Upper lobe of right lung (tissue), 1 donor: ENCODE measurements around the gene SELENOV. TPM values are rescaled to one million over a fixed set of nuclear protein-coding genes. Genes with fewer than 3 reads are reported as not detected.
A peak's percentile ranks its signal among the peaks of the same experiment; 100 is the strongest.

Experiments used
- ATAC-seq: fragments of 200-7000 bp; cut with Tn5 transposase; one replicate; pipeline ENCODE4 v1.9.1; 2020; ENCODE audit warnings: mild to moderate bottlenecking, moderate library complexity
- DNase-seq: peaks from one replicate; pipeline ENCODE4 v3.0.0-alpha.2; 2020
- H3K27ac ChIP-seq: fragments of 200-600 bp; one replicate; pipeline ENCODE4 v1.8.0; 2022
- H3K27me3 ChIP-seq: fragments of 200-600 bp; one replicate; pipeline ENCODE4 v1.8.0; 2022; ENCODE audit warnings: mild to moderate bottlenecking
- H3K36me3 ChIP-seq: fragments of 200-600 bp; one replicate; pipeline ENCODE4 v1.8.0; 2022
- H3K4me1 ChIP-seq: fragments of 200-600 bp; one replicate; pipeline ENCODE4 v1.8.0; 2022
- H3K4me3 ChIP-seq: fragments of 200-600 bp; one replicate; pipeline ENCODE4 v1.8.0; 2022; ENCODE audit warnings: mild to moderate bottlenecking
- H3K9me3 ChIP-seq: fragments of 200-600 bp; one replicate; pipeline ENCODE4 v1.8.0; 2022
- CTCF ChIP-seq: fragments of 200-600 bp; IDR thresholded peaks from one replicate; pipeline ENCODE4 v1.8.0; 2022; ENCODE audit warnings: antibody characterized with exemption
- intact Hi-C: fragments of 100-400 bp; cut with DNase I; formaldehyde crosslinking; loops from one replicate; pipeline ENCODE4 v1.11.0; 2022
- total RNA-seq: library from RNA; stranded (reverse); fragmentation: NEBNext Ultra II Directional; extraction: Animal tissue kit (Norgen Biotek cat#: 25700); gene quantifications from one replicate; pipeline ENCODE4 v1.2.1, GENCODE V29; 2021
- donor health status: DM: no; HTN: yes; CAD: no; lungs with severe emphysema.

Gene SELENOV
- total RNA-seq, 1 donor from 2014 or later: not detected

GRCh38 chr19:39555883-39556282, 40.9 kb downstream of the SELENOV start:
- no peak overlapping the region for H3K27ac ChIP-seq
- H3K9me3 ChIP-seq: no peaks in the 10 kb centered on the region
- ATAC-seq: no peak
- DNase-seq: no peak
- H3K4me1 ChIP-seq: peaks cover 8% of the 10 kb centered on the region
- no peaks in the 10 kb centered on the region for H3K27me3 ChIP-seq
- H3K36me3 ChIP-seq: no peaks in the 10 kb centered on the region
- no peak for TF ChIP-seq CTCF
- intact Hi-C loops: loop anchor here (10.0 kb wide), 1 partner anchor 119 kb away; no protein-coding TSS in a partner anchor
- no peak overlapping the region for H3K4me3 ChIP-seq

GRCh38 chr19:39557811-39558623, 43.1 kb downstream of the SELENOV start:
- no peak overlapping the region for H3K4me3 ChIP-seq
- H3K36me3 ChIP-seq: no peaks in the 10 kb centered on the region
- no peak overlapping the region for H3K27ac ChIP-seq
- no peaks in the 10 kb centered on the region for H3K27me3 ChIP-seq
- ATAC-seq (peak; percentile 80), DNase-seq (no peak)
- no peaks in the 10 kb centered on the region for H3K9me3 ChIP-seq
- TF ChIP-seq CTCF: no peak
- peaks cover 8% of the 10 kb centered on the region for H3K4me1 ChIP-seq
- intact Hi-C loops: loop anchor here (10.0 kb wide), 1 partner anchor 117 kb away; no protein-coding TSS in a partner anchor

DNA sequence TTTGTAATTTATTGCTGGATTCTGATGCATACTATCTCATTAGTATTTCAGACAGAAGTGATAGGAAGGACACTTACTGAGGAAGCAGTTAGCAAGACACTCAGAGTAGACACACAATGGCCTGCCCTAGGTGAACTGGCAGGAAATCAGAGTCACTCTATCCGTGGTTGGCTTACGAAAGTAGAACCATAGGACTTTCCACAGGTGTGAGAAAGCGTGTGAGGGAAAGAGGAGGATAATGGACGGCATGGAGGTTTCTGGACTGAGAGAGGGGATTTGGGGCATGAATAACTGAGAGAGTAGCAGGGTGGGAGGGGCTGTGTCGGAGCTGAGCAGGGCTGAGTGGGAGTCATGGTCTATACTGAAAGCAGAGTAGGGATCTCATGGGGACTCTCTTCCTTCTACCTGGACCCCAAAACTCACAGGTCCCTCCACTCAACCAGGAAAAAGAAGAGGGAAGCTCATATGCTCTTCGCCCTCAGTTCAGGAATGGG, 43.7 kb downstream of the SELENOV start:
- Histone ChIP-seq H3K4me3 (no peak overlapping the region), H3K36me3 (no peaks in the 10 kb centered on the region), H3K27me3 (no peaks in the 10 kb centered on the region), H3K27ac (no peak overlapping the region), H3K9me3 (no peaks in the 10 kb centered on the region), H3K4me1 (peaks cover 8% of the 10 kb centered on the region)
- TF ChIP-seq CTCF: no peak
- no peak for DNase-seq
- intact Hi-C loops: loop anchor here (10.0 kb wide), 1 partner anchor 116 kb away; no protein-coding TSS in a partner anchor
- no peak for ATAC-seq

DNA sequence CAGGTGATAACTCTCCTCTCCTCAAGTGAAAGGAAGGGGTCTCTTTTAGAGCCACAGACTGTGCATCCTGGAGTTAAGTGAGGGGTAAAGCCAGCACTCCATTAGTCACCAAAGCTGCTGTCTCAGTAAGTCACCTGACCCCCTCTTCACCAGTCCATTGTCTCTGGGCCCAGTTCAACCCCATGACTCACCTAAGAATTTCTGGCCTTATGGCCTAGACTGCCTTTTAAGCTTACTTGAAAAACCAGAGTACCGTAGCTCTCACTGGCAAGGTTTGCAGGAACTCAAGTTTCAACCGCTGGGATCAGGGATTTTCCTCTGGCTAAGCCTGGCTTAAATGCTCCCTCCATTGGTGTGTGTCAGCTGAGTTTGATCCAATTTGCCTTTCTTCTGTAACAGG, 48.5 kb downstream of the SELENOV start:
- no peak for DNase-seq
- peaks cover 12% of the 10 kb centered on the region for H3K27me3 ChIP-seq
- TF ChIP-seq CTCF: no peak
- H3K9me3 ChIP-seq: no peaks in the 10 kb centered on the region
- H3K27ac ChIP-seq: no peak overlapping the region
- ATAC-seq: no peak
- no peak overlapping the region for H3K4me3 ChIP-seq
- H3K4me1 ChIP-seq: no peaks in the 10 kb centered on the region
- no peaks in the 10 kb centered on the region for H3K36me3 ChIP-seq
- intact Hi-C loops: no loop called here

DNA sequence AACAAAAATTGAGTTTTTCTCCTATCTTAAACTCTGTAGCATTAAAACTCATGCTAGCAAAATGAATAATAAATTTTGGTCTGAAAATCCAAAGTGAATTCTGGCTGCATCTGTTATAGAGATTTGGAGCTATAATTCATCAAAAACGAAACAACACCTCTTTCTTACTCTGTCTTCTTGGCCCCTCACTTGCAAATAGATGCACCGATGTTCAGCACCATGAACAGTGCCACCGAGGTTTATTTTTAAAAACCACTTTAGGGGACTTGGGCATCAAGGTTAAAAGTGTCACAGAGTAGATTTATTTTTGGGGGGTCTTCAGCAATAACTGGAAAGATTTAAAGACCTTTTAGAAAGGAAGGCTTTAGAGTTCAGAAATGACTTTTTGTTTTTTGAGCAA, 51.1 kb downstream of the SELENOV start:
- DNase-seq (no peak), ATAC-seq (no peak)
- peaks cover 12% of the 10 kb centered on the region for H3K27me3 ChIP-seq
- no peaks in the 10 kb centered on the region for H3K36me3 ChIP-seq
- H3K27ac ChIP-seq: no peak overlapping the region
- H3K4me1 ChIP-seq: no peaks in the 10 kb centered on the region
- no peaks in the 10 kb centered on the region for H3K9me3 ChIP-seq
- intact Hi-C loops: no loop called here
- TF ChIP-seq CTCF: no peak
- H3K4me3 ChIP-seq: no peak overlapping the region
